Spleen (tissue), 7 donors: Measurements from ENCODE around the gene CTNNA2.

Experiments
- POLR2A ChIP-seq, 3 donors: fragments of 450-650 bp; IDR thresholded peaks; one replicate each; pipeline ENCODE4 v1.5.1; 2017; ENCODE audit warnings: antibody characterized with exemption in 3 of 3, mild to moderate bottlenecking in 1 of 3
- TF ChIP-seq, protein P1 (sequence below), 11 experiments: fragments of 200-600 bp in 7 of 11; fragments of 450-650 bp in 4 of 11; sonication (generic) in 4 of 11; IDR thresholded peaks in 8 of 11; conservative IDR thresholded peaks in 3 of 11; 1 replicate in 7 of 11; 2 replicates in 4 of 11; pipeline versions ENCODE4 v1.4.0 to v1.8.0; 2016 to 2021; ENCODE audit warnings: antibody characterized with exemption in 11 of 11, inconsistent platforms in 4 of 11, mild to moderate bottlenecking in 1 of 11
- donor health status: DM: no; HTN: no; CAD: no; lungs with moderate emphysema.
- donor health status: DM: no; HTN: no; CAD: no.
- donor health status: DM: no; HTN: no; CAD: no.

DNA sequence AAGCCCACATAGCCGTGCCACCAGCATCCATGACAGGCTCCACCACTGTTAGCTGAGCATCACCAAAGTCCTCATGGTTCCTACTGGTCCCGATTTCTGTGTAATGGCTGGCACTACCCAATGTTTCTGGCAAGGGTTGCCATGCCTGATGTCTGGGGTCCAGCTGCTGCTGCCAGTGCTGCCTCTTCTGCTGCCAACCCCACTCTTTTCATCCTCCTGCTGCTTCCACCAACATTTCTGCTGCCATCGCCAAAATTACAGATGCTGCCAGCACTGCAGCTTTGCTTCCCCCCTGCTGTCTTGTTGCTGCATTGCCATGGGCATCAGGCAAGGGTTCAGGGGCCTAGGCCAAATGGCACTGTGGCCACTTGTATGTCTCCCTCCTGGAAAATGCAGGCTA is 638.8 kb downstream of the CTNNA2 start:
- TF ChIP-seq, protein P1, sequence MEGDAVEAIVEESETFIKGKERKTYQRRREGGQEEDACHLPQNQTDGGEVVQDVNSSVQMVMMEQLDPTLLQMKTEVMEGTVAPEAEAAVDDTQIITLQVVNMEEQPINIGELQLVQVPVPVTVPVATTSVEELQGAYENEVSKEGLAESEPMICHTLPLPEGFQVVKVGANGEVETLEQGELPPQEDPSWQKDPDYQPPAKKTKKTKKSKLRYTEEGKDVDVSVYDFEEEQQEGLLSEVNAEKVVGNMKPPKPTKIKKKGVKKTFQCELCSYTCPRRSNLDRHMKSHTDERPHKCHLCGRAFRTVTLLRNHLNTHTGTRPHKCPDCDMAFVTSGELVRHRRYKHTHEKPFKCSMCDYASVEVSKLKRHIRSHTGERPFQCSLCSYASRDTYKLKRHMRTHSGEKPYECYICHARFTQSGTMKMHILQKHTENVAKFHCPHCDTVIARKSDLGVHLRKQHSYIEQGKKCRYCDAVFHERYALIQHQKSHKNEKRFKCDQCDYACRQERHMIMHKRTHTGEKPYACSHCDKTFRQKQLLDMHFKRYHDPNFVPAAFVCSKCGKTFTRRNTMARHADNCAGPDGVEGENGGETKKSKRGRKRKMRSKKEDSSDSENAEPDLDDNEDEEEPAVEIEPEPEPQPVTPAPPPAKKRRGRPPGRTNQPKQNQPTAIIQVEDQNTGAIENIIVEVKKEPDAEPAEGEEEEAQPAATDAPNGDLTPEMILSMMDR (IDR thresholded peaks at IDR 0.05 in 8 of 11, conservative IDR thresholded peaks at IDR 0.05 in 3 of 11): no peak
- no peak for TF ChIP-seq POLR2A (IDR thresholded peaks at IDR 0.05)
